CD4-positive, alpha-beta T cell treated with Interleukin-10 for 1 hour (primary cell): ENCODE measurements around the gene ABLIM2.

ENCODE experiments used
- DNase-seq: peaks from one replicate; pipeline ENCODE4 v3.0.0-alpha.2; 2020

The ABLIM2 gene

GRCh38 chr4:7970361-7970946 is 188.2 kb downstream of the ABLIM2 start:
- no peak for DNase-seq

GRCh38 chr4:7968262-7968896 is 190.2 kb downstream of the ABLIM2 start:
- no peak for DNase-seq

GRCh38 chr4:7967501-7968261 is 190.9 kb downstream of the ABLIM2 start:
- DNase-seq = no peak

- no peak for DNase-seq
Measured at GRCh38 chr4:7967063-7967440, 191.6 kb downstream of the ABLIM2 start.

GRCh38 chr4:7966281-7967062 is 192.1 kb downstream of the ABLIM2 start:
- DNase-seq = no peak

GRCh38 chr4:7964890-7965662 is 193.5 kb downstream of the ABLIM2 start:
- DNase-seq = peak; percentile 78

- DNase-seq = peak; percentile 71
Measured at GRCh38 chr4:7964459-7964858, 194.2 kb downstream of the ABLIM2 start.

GRCh38 chr4:7963691-7964090 is 194.9 kb downstream of the ABLIM2 start:
- DNase-seq = no peak

- no peak for DNase-seq
Measured at GRCh38 chr4:7962609-7963508, 195.8 kb downstream of the ABLIM2 start.

- DNase-seq = peak; percentile 31
Measured at GRCh38 chr4:7960790-7961655, 197.6 kb downstream of the ABLIM2 start.

GRCh38 chr4:7960017-7960789 is 198.4 kb downstream of the ABLIM2 start:
- no peak for DNase-seq

- no peak for DNase-seq
Measured at GRCh38 chr4:7959078-7959477, 199.5 kb downstream of the ABLIM2 start.

- DNase-seq = no peak
Measured at GRCh38 chr4:7956934-7957656, 201.5 kb downstream of the ABLIM2 start.

- no peak for DNase-seq
Measured at GRCh38 chr4:7956270-7956808, 202.3 kb downstream of the ABLIM2 start.

- no peak for DNase-seq
Measured at GRCh38 chr4:7955393-7955792, 203.2 kb downstream of the ABLIM2 start.

- DNase-seq = no peak
Measured at GRCh38 chr4:7952615-7953014, 206.0 kb downstream of the ABLIM2 start.

GRCh38 chr4:7950301-7951092 is 208.1 kb downstream of the ABLIM2 start:
- DNase-seq = no peak

- DNase-seq = no peak
Measured at GRCh38 chr4:7949759-7950158, 208.9 kb downstream of the ABLIM2 start.
